H1 (cell line): Measurements from ENCODE around the gene NET1. TPM values are rescaled to one million over a fixed set of nuclear protein-coding genes. Genes with fewer than 3 reads are reported as not detected.

Experiments used
- CTCF ChIA-PET: fragments of 300-600 bp; sonication (Branson Sonifier 250); formaldehyde crosslinking; loops from one replicate; lab custom pipeline; 2021; ENCODE audit not compliant: partially characterized antibody; lab: Charles Lee
- POLR2A ChIA-PET: fragments of 300-600 bp; sonication (Branson Sonifier 250); formaldehyde crosslinking; loops from one replicate; lab custom pipeline; 2021; ENCODE audit warnings: inconsistent platforms; ENCODE audit not compliant: partially characterized antibody; lab: Charles Lee
- DNase-seq, 2 experiments: peaks; one replicate each; pipeline versions ENCODE4 v3.0.0 to v3.0.0-alpha.2; 2010 to 2022; ENCODE audit warnings: low spot score in 2 of 2, low read depth in 1 of 2, mixed read lengths in 1 of 2
- FAIRE-seq: peaks from 2 replicates; lab custom pipeline; 2011; peaks lifted over from hg19 to GRCh38; lab: Jason Lieb, UNC
- H2AFZ ChIP-seq: 2 replicates; pipeline ENCODE4 v1.8.1; 2012; ENCODE audit warnings: low read length, inconsistent platforms
- H2AK5ac ChIP-seq: 2 replicates; pipeline ENCODE4 v1.6.1; 2013; ENCODE audit warnings: low read depth, low read length
- H2BK120ac ChIP-seq: replicated peaks from 2 replicates; pipeline ENCODE3; 2013; ENCODE audit warnings: low read depth, low read length, inconsistent platforms
- H2BK12ac ChIP-seq: 2 replicates; pipeline ENCODE4 v1.6.1; 2013; ENCODE audit warnings: low read depth, low read length
- H2BK15ac ChIP-seq: 2 replicates; pipeline ENCODE4 v1.6.1; 2013; ENCODE audit warnings: low read length
- H2BK20ac ChIP-seq: 2 replicates; pipeline ENCODE4 v1.6.1; 2013; ENCODE audit warnings: low read length
- H2BK5ac ChIP-seq: 2 replicates; pipeline ENCODE4 v1.6.1; 2013; ENCODE audit warnings: low read depth, low read length
- H3K14ac ChIP-seq: 2 replicates; pipeline ENCODE4 v1.6.1; 2013; ENCODE audit warnings: inconsistent platforms; ENCODE audit not compliant: insufficient read length
- H3K18ac ChIP-seq: 2 replicates; pipeline ENCODE4 v1.6.1; 2013; ENCODE audit warnings: low read length; ENCODE audit errors: extremely low read depth
- H3K23ac ChIP-seq: 2 replicates; pipeline ENCODE4 v1.6.1; 2013; ENCODE audit warnings: inconsistent platforms; ENCODE audit not compliant: insufficient read length
- H3K23me2 ChIP-seq: 2 replicates; pipeline ENCODE4 v1.6.1; 2013; ENCODE audit warnings: low read depth, low read length
- H3K27ac ChIP-seq: 2 replicates; pipeline ENCODE4 v1.6.1; 2011; ENCODE audit warnings: low read depth, low read length, inconsistent platforms
- H3K27me3 ChIP-seq, 4 experiments: replicated peaks in 1 of 4; 1 replicate in 1 of 4; 2 replicates in 3 of 4; pipeline versions ENCODE4 v1.6.1 to v1.8.1; 2011 to 2013; ENCODE audit warnings: low read length in 3 of 4, mild to moderate bottlenecking in 3 of 4, inconsistent platforms in 2 of 4, mixed read lengths in 2 of 4, moderate library complexity in 1 of 4; ENCODE audit not compliant: control insufficient read depth in 3 of 4, insufficient read depth in 3 of 4; ENCODE audit errors: extremely low read depth in 1 of 4
- H3K36me3 ChIP-seq, 4 experiments: 2 replicates each; pipeline versions ENCODE4 v1.6.1 to v1.8.1; 2011 to 2013; ENCODE audit warnings: mild to moderate bottlenecking in 4 of 4, low read length in 3 of 4, moderate library complexity in 2 of 4, control low read depth in 1 of 4, inconsistent platforms in 1 of 4; ENCODE audit not compliant: insufficient read depth in 4 of 4, control insufficient read depth in 2 of 4
- H3K4ac ChIP-seq: replicated peaks from 2 replicates; pipeline ENCODE3; 2013; ENCODE audit warnings: low read length, low read depth, mixed read lengths, inconsistent platforms; ENCODE audit not compliant: insufficient read length
- H3K4me1 ChIP-seq, 4 experiments: replicated peaks in 1 of 4; 1 replicate in 1 of 4; 2 replicates in 3 of 4; pipeline versions ENCODE4 v1.6.1 to v1.8.1; 2011 to 2013; ENCODE audit warnings: low read length in 3 of 4, inconsistent platforms in 2 of 4, mixed read lengths in 1 of 4; ENCODE audit not compliant: insufficient read depth in 4 of 4, control insufficient read depth in 3 of 4
- H3K4me2 ChIP-seq, 2 experiments: 2 replicates each; pipeline versions ENCODE4 v1.6.1 to v1.8.1; 2011 to 2013; ENCODE audit warnings: low read depth in 2 of 2, low read length in 2 of 2, control low read depth in 1 of 2, inconsistent platforms in 1 of 2, mild to moderate bottlenecking in 1 of 2; ENCODE audit not compliant: insufficient read depth in 1 of 2
- H3K4me3 ChIP-seq, 4 experiments: fragments of 200-600, 300-600 bp in 1 of 4; sonication (generic), shearing (Covaris generic), sonication (Bioruptor Twin) in 1 of 4; 2 replicates each; pipeline versions ENCODE4 v1.5.1 to v1.8.1; 2011 to 2016; ENCODE audit warnings: low read length in 4 of 4, low read depth in 3 of 4, control low read depth in 2 of 4, inconsistent platforms in 2 of 4, mild to moderate bottlenecking in 2 of 4, mixed read lengths in 1 of 4, moderate library complexity in 1 of 4; ENCODE audit not compliant: insufficient read depth in 2 of 4; ENCODE audit errors: extremely low read depth in 1 of 4
- H3K56ac ChIP-seq: replicated peaks from 2 replicates; pipeline ENCODE3; 2013; ENCODE audit warnings: low read depth, mild to moderate bottlenecking, mixed read lengths, low read length, inconsistent platforms; ENCODE audit not compliant: insufficient read length
- H3K79me1 ChIP-seq: 2 replicates; pipeline ENCODE4 v1.6.1; 2013; ENCODE audit warnings: low read depth, low read length, control low read depth
- H3K79me2 ChIP-seq, 2 experiments: 2 replicates each; pipeline versions ENCODE4 v1.6.1 to v1.8.1; 2012 to 2013; ENCODE audit warnings: low read length in 2 of 2, mild to moderate bottlenecking in 2 of 2, inconsistent platforms in 1 of 2; ENCODE audit not compliant: insufficient read depth in 2 of 2, control insufficient read depth in 1 of 2
- H3K9ac ChIP-seq, 4 experiments: replicated peaks in 1 of 4; 1 replicate in 1 of 4; 2 replicates in 3 of 4; pipeline versions ENCODE4 v1.6.1 to v1.8.1; 2011 to 2013; ENCODE audit warnings: low read depth in 3 of 4, low read length in 3 of 4, control low read depth in 2 of 4, mild to moderate bottlenecking in 2 of 4, moderate library complexity in 2 of 4, inconsistent platforms in 1 of 4; ENCODE audit errors: extremely low read depth in 1 of 4
- H3K9me3 ChIP-seq, 2 experiments: 2 replicates each; pipeline versions ENCODE4 v1.6.1 to v1.8.1; 2012 to 2013; ENCODE audit warnings: mild to moderate bottlenecking in 2 of 2, moderate library complexity in 2 of 2, control low read depth in 1 of 2, inconsistent platforms in 1 of 2, low read depth in 1 of 2, low read length in 1 of 2, mixed read lengths in 1 of 2; ENCODE audit not compliant: insufficient read depth in 2 of 2
- H4K20me1 ChIP-seq, 2 experiments: replicated peaks in 1 of 2; 2 replicates each; pipeline versions ENCODE3 to v1.8.1; 2011 to 2013; ENCODE audit warnings: inconsistent platforms in 2 of 2, low read length in 2 of 2, mild to moderate bottlenecking in 1 of 2; ENCODE audit not compliant: insufficient read depth in 2 of 2, control insufficient read depth in 1 of 2
- H4K5ac ChIP-seq: 2 replicates; pipeline ENCODE4 v1.6.1; 2013; ENCODE audit warnings: low read length, low read depth, mixed read lengths, inconsistent platforms; ENCODE audit not compliant: insufficient read length
- H4K8ac ChIP-seq: 2 replicates; pipeline ENCODE4 v1.8.0; 2013; ENCODE audit warnings: mild to moderate bottlenecking, moderate library complexity, low read length, inconsistent platforms; ENCODE audit not compliant: insufficient read depth; ENCODE audit errors: extremely low read depth
- H4K91ac ChIP-seq: replicated peaks from 2 replicates; pipeline ENCODE3; 2013; ENCODE audit warnings: low read length, mixed read lengths, inconsistent platforms; ENCODE audit not compliant: insufficient read length
- ASH2L ChIP-seq: fragments of 200-600, 300-600 bp; sonication (generic); IDR thresholded peaks from one replicate; pipeline ENCODE4 v1.7.1; 2017; ENCODE audit warnings: low read length
- BCL11A ChIP-seq, 2 experiments: IDR thresholded peaks; one replicate each; pipeline ENCODE4 v1.6.1; 2011; ENCODE audit warnings: low read depth in 2 of 2, low read length in 2 of 2, mild to moderate bottlenecking in 2 of 2
- CHD2 ChIP-seq: IDR thresholded peaks from 2 replicates; pipeline ENCODE4 v1.6.1; 2012; ENCODE audit warnings: low read length, improper control_type of control experiment
- EGR1 ChIP-seq: IDR thresholded peaks from 2 replicates; pipeline ENCODE4 v1.6.1; 2011; ENCODE audit warnings: low read depth, low read length, borderline replicate concordance
- FOSL1 ChIP-seq: IDR thresholded peaks from 2 replicates; pipeline ENCODE4 v1.6.1; 2011; ENCODE audit warnings: mild to moderate bottlenecking, low read depth, low read length, moderate library complexity; ENCODE audit not compliant: insufficient read depth
- GABPA ChIP-seq: IDR thresholded peaks from 2 replicates; pipeline ENCODE4 v1.6.1; 2011; ENCODE audit warnings: mild to moderate bottlenecking, low read length, moderate library complexity, borderline replicate concordance; ENCODE audit not compliant: insufficient read depth
- JUND ChIP-seq: IDR thresholded peaks from 2 replicates; pipeline ENCODE4 v1.6.1; 2011; ENCODE audit warnings: mild to moderate bottlenecking, improper control_type of control experiment, low read length
- RAD21 ChIP-seq, 2 experiments: IDR thresholded peaks in 1 of 2; conservative IDR thresholded peaks in 1 of 2; 2 replicates each; pipeline ENCODE4 v1.6.1; 2011; ENCODE audit warnings: low read depth in 2 of 2, low read length in 2 of 2, improper control_type of control experiment in 1 of 2, inconsistent platforms in 1 of 2, mild to moderate bottlenecking in 1 of 2, moderate library complexity in 1 of 2
- RFX5 ChIP-seq: IDR thresholded peaks from 2 replicates; pipeline ENCODE4 v1.6.1; 2011; ENCODE audit warnings: low read depth, low read length, improper control_type of control experiment, borderline replicate concordance
- YY1 ChIP-seq: IDR thresholded peaks from 2 replicates; pipeline ENCODE4 v1.6.1; 2011; ENCODE audit warnings: low read depth, mild to moderate bottlenecking, low read length
- ZNF274 ChIP-seq: IDR thresholded peaks from 2 replicates; pipeline ENCODE4 v1.7.0; 2012; ENCODE audit warnings: low read length, borderline replicate concordance; ENCODE audit errors: extremely low read depth
- WGBS, 2 experiments: shearing (Covaris generic) in 1 of 2; methylation state at CpG; one replicate each; pipeline versions ENCODE4 v1.1.6 to v1.1.7; 2013 to 2015; ENCODE audit warnings: low lambda C conversion rate in 2 of 2, mixed read lengths in 2 of 2, inconsistent platforms in 1 of 2, low coverage in 1 of 2, missing lambda C conversion rate in 1 of 2; ENCODE audit not compliant: insufficient replicate concordance in 2 of 2, insufficient coverage in 1 of 2, insufficient read length in 1 of 2; ENCODE audit errors: extremely low coverage in 1 of 2, missing lambda C conversion rate in 1 of 2; 5-methylcytosine and 5-hydroxymethylcytosine counted together
- polyA plus RNA-seq, 7 experiments: library from polyadenylated mRNA; depleted of rRNA in 3 of 7; stranded (reverse) in 5 of 7; unstranded in 2 of 7; fragments of >200 nt in 5 of 7; fragments of 200-250 nt in 2 of 7; gene quantifications; 1 replicate in 5 of 7; 2 replicates in 1 of 7; 4 replicates in 1 of 7; pipeline versions ENCODE4 v1.2.1 to v1.2.3, GENCODE V29; 2011 to 2013; ENCODE audit warnings: missing spikeins in 2 of 7, mixed read lengths in 2 of 7
- total RNA-seq: library from RNA; stranded (reverse); fragmentation: NEBNext Ultra II Directional; extraction: Animal tissue kit (Norgen Biotek cat#: 25700); gene quantifications from 2 replicates; pipeline ENCODE4 v1.2.1, GENCODE V29; 2021

NET1 gene
- total and polyA plus RNA-seq, 2 of the 8 experiments (the other 6 are each of a cell fraction or from before 2014, with no cell fraction given) = 21.5 to 117 TPM

DNA sequence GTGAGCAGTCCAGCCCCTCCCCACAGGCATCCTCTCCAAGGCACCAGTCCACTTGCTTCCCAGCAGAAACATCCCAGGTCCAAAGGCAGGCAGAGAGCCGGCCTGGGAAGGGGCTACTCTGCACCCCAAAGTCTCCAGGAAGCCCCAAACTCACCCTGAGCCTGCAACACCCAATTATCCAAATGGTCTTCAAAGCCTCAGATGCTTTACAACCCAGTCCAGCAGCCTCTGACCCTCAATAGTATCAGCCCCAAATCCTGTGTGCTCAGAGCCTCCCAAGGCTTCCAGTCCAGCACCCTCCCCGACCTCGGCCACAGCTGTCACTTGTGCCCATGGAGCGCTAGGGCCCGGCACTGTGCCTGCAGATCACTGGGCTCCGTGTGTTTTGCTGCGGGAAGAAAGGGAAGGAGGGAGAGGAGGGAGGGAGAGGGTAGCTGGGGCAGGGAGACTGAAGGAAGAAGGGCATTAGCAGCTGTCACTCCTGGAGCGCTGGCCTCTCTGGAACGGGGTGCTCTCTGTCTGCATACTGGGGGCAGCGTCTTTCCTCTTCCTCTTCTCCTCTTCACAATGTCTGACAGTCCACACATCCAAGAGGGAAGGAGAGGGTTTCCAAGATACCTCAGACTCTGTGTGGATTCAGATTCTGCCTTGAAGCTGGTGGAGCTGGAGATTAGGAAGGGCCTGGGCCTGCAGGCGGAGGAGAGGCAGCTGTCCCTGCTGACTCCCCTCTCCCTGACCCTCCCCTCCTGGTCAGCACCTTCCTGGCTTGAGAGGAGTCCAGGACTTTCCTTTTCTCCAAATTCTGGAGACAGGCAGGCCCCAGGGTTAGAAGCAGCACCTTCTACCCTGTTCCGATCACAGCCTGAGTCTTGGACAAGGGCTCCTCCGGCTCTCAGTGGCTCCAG is 73.8 kb downstream of the NET1 start:
- H3K56ac ChIP-seq = no peak overlapping the region
- H4K5ac ChIP-seq = no peak overlapping the region
- WGBS, 2 experiments = 71% methylated on average over 13 of the region's 13 CpGs; no CpG with 5 or more reads in 1 of the 2 experiments
- H3K79me2 ChIP-seq = no peaks in the 10 kb centered on the region
- H3K18ac ChIP-seq = peak overlapping the region; percentile 3
- H3K9me3 ChIP-seq = no peaks in the 10 kb centered on the region
- H2BK15ac ChIP-seq = peak overlapping the region; percentile 40; the same call in 1 of the 2 replicates
- DNase-seq (no peak), FAIRE-seq (no peak)
- TF ChIP-seq ZNF274 (no peak), RAD21 (IDR thresholded peaks at IDR 0.05 in 1 of 2, conservative IDR thresholded peaks at IDR 0.05 in 1 of 2; ENCODE audit: low read depth in 2 of 2, low read length in 2 of 2) (no peak), CHD2 (no peak), JUND (no peak), EGR1 (no peak), ASH2L (no peak), FOSL1 (no peak), BCL11A (IDR thresholded peaks at IDR 0.05; ENCODE audit: low read depth in 2 of 2, low read length in 2 of 2) (no peak), YY1 (no peak), GABPA (no peak), RFX5 (no peak)
- H3K23me2 ChIP-seq = no peaks in the 10 kb centered on the region
- H2BK20ac ChIP-seq = peak overlapping the region; percentile 95; the same call in 1 of the 2 replicates
- no peaks in the 10 kb centered on the region for H4K20me1 ChIP-seq
- H3K27me3 ChIP-seq = no peaks in the 10 kb centered on the region
- H3K4ac ChIP-seq = no peak overlapping the region
- H3K14ac ChIP-seq = no peak overlapping the region
- POLR2A ChIA-PET = interaction anchor here (0.6 to 2.7 kb wide), 8 partner anchors 9 to 40 kb away, joined by 3 to 11 read pairs (median 5); no protein-coding TSS in a partner anchor
- H4K8ac ChIP-seq = peak overlapping the region; percentile 23; the same call in 1 of the 2 replicates
- H3K4me2 ChIP-seq = peak overlapping the region in 1 of 2 experiments; percentile 4; a peak in 1 of 4 replicates
- H3K4me3 ChIP-seq = no peak overlapping the region
- H2BK120ac ChIP-seq = no peak overlapping the region
- H2AK5ac ChIP-seq = no peak overlapping the region
- 0 out of 2 replicates have a peak overlapping the region, but pooled peaks have one; percentile 38 for H2AFZ ChIP-seq
- H2BK12ac ChIP-seq = peak overlapping the region; percentile 97
- no peak overlapping the region for H3K9ac ChIP-seq
- no peak overlapping the region for H4K91ac ChIP-seq
- H3K27ac ChIP-seq = no peak overlapping the region
- H3K4me1 ChIP-seq = peaks cover 0 to 14% (median 4%) of the 10 kb centered on the region in 4 experiments; a peak in 5 of 7 replicates
- no peak overlapping the region for H3K23ac ChIP-seq
- CTCF ChIA-PET = interaction anchor here (0.5 to 2.4 kb wide), 6 partner anchors 9 to 680 kb away, joined by 3 to 10 read pairs (median 4); no protein-coding TSS in a partner anchor
- no peaks in the 10 kb centered on the region for H3K79me1 ChIP-seq
- peak overlapping the region; percentile 69; the same call in 1 of the 2 replicates for H2BK5ac ChIP-seq
- no peaks in the 10 kb centered on the region for H3K36me3 ChIP-seq
